Mammary epithelial cell (primary cell): ENCODE measurements around the gene TTLL8.

Source experiments
- EZH2 ChIP-seq: IDR thresholded peaks from 2 replicates; pipeline ENCODE4 v1.6.1; 2012; ENCODE audit warnings: low read length, inconsistent platforms, borderline replicate concordance
- TF ChIP-seq, protein P1 (sequence below), 2 donors: IDR thresholded peaks in 1 of 2; conservative IDR thresholded peaks in 1 of 2; 2 replicates each; pipeline ENCODE4 v1.5.1; 2011 to 2012; ENCODE audit warnings: inconsistent platforms in 2 of 2, low read length in 2 of 2, mild to moderate bottlenecking in 2 of 2, control low read depth in 1 of 2, low read depth in 1 of 2; ENCODE audit not compliant: insufficient read depth in 1 of 2; ENCODE audit errors: extremely low read depth in 1 of 2

- TF ChIP-seq, protein P1, sequence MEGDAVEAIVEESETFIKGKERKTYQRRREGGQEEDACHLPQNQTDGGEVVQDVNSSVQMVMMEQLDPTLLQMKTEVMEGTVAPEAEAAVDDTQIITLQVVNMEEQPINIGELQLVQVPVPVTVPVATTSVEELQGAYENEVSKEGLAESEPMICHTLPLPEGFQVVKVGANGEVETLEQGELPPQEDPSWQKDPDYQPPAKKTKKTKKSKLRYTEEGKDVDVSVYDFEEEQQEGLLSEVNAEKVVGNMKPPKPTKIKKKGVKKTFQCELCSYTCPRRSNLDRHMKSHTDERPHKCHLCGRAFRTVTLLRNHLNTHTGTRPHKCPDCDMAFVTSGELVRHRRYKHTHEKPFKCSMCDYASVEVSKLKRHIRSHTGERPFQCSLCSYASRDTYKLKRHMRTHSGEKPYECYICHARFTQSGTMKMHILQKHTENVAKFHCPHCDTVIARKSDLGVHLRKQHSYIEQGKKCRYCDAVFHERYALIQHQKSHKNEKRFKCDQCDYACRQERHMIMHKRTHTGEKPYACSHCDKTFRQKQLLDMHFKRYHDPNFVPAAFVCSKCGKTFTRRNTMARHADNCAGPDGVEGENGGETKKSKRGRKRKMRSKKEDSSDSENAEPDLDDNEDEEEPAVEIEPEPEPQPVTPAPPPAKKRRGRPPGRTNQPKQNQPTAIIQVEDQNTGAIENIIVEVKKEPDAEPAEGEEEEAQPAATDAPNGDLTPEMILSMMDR (conservative IDR thresholded peaks at IDR 0.05 in 1 of 2, IDR thresholded peaks at IDR 0.05 in 1 of 2; ENCODE audit: extremely low read depth in 1 of 2, insufficient read depth in 1 of 2, low read depth in 1 of 2, low read length in 2 of 2), result no peak
- no peak for TF ChIP-seq EZH2
Measured at GRCh38 chr22:50089231-50089630, 31.1 kb upstream of the TTLL8 start.
